ENCODE data around the gene AGBL4.
A peak's percentile ranks its signal among the peaks of the same experiment; 100 is the strongest.

The AGBL4 gene

GRCh38 chr1:48499211-48499735 lies 1524.5 kb downstream of the AGBL4 start:
- DNase-seq = no peak

- DNase-seq = peak; percentile 79 to 87
Observed at GRCh38 chr1:48498096-48498791, 1525.5 kb downstream of the AGBL4 start.

- no peak for DNase-seq
Observed at GRCh38 chr1:48495911-48496310, 1527.8 kb downstream of the AGBL4 start.

- DNase-seq = no peak
Observed at GRCh38 chr1:48495166-48495565, 1528.6 kb downstream of the AGBL4 start.

GRCh38 chr1:48493970-48494769 lies 1529.6 kb downstream of the AGBL4 start:
- DNase-seq = peak; percentile 70 to 84

DNA sequence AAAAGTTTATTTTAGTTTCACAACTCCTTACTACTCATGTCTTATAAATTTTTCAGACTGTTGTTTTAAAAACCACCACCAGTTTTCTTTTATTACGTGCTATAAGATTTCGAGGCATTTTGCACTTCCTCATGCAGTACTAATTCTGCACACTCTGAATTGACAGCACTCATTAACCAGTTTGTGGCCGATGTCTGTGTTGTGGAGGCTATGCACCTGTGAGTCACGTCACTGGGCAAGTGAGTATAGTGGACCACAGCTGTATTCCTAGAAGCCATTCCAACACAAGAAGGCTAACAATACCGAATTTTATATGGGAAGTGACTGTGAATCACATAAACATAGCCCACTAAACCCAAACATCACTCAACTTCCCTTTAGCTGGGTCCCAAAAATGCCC lies 1530.7 kb downstream of the AGBL4 start:
- no peak for DNase-seq

GRCh38 chr1:48492392-48492791 lies 1531.4 kb downstream of the AGBL4 start:
- no peak for DNase-seq

GRCh38 chr1:48488721-48489120 lies 1535.0 kb downstream of the AGBL4 start:
- DNase-seq = no peak

Data from hippocampal formation (tissue), 2 donors.